GM12878 (cell line): Measurements from ENCODE around the gene SCIN. TPM values are rescaled to one million over a fixed set of nuclear protein-coding genes. Genes with fewer than 3 reads are reported as not detected.
A peak's percentile ranks its signal among the peaks of the same experiment; 100 is the strongest.

ENCODE experiments used
- ATAC-seq: fragments of 200-7000 bp; cut with Tn5 transposase; 3 replicates; pipeline ENCODE4 v1.9.1; 2020; ENCODE audit warnings: mild to moderate bottlenecking, moderate library complexity
- BruUV-seq: library from RNA; stranded (reverse); fragments of 400-500 nt; replicated peaks from 2 replicates; lab custom pipeline; 2021; lab: Mats Ljungman, UMichigan
- CTCF ChIA-PET: fragments of 300-600 bp; sonication (Branson Sonifier 250); formaldehyde crosslinking; extraction: SDS; loops from one replicate; lab custom pipeline; 2021; ENCODE audit warnings: inconsistent platforms; lab: Yijun Ruan, JAX
- POLR2A ChIA-PET: fragments of 350-600 bp; formaldehyde crosslinking; extraction: SDS; loops from one replicate; lab custom pipeline; 2021; ENCODE audit warnings: inconsistent platforms; lab: Charles Lee
- RAD21 ChIA-PET: fragments of 300-600 bp; sonication (Branson Sonifier 250); formaldehyde crosslinking; loops from one replicate; lab custom pipeline; 2023; ENCODE audit warnings: antibody characterized with exemption; ENCODE audit not compliant: unreplicated experiment; lab: Charles Lee
- SMC1A ChIA-PET: fragments of 300-600 bp; sonication (Branson Sonifier 250); formaldehyde crosslinking; loops from one replicate; lab custom pipeline; 2023; ENCODE audit not compliant: unreplicated experiment, uncharacterized antibody; lab: Charles Lee
- DNase-seq: peaks from one replicate; pipeline ENCODE4 v3.0.0-alpha.2; 2011; ENCODE audit warnings: low read depth, low spot score
- FAIRE-seq: peaks from 3 replicates; lab custom pipeline; 2011; peaks lifted over from hg19 to GRCh38; lab: Jason Lieb, UNC
- H2AFZ ChIP-seq: 2 replicates; pipeline ENCODE4 v1.6.0; 2011; ENCODE audit warnings: low read depth, low read length, control low read depth; ENCODE audit not compliant: control insufficient read depth
- H3K27ac ChIP-seq: 2 replicates; pipeline ENCODE4 v1.5.1; 2011; ENCODE audit warnings: control low read depth; ENCODE audit not compliant: control insufficient read depth, insufficient read depth
- H3K27me3 ChIP-seq, 2 experiments: replicated peaks in 1 of 2; 2 replicates each; pipeline versions ENCODE4 v1.6.0 to v1.6.1; 2011; ENCODE audit warnings: low read length in 1 of 2; ENCODE audit not compliant: control insufficient read depth in 2 of 2, insufficient read depth in 2 of 2
- H3K36me3 ChIP-seq, 2 experiments: 2 replicates each; pipeline ENCODE4 v1.5.1; 2011; ENCODE audit warnings: low read length in 1 of 2; ENCODE audit not compliant: control insufficient read depth in 2 of 2, insufficient read depth in 2 of 2
- H3K4me1 ChIP-seq: 2 replicates; pipeline ENCODE4 v1.6.1; 2011; ENCODE audit warnings: mild to moderate bottlenecking, low read length, moderate library complexity, mixed read lengths; ENCODE audit not compliant: control insufficient read depth, insufficient read depth
- H3K4me2 ChIP-seq: 2 replicates; pipeline ENCODE4 v1.6.0; 2011; ENCODE audit warnings: control low read depth; ENCODE audit not compliant: control insufficient read depth, insufficient read depth
- H3K4me3 ChIP-seq: fragments of 200-600 bp; sonication (generic); 2 replicates; pipeline ENCODE4 v1.5.1; 2016
- H3K79me2 ChIP-seq: 2 replicates; pipeline ENCODE4 v1.6.0; 2011; ENCODE audit warnings: low read length; ENCODE audit not compliant: control insufficient read depth, insufficient read depth
- H3K9ac ChIP-seq: 2 replicates; pipeline ENCODE4 v1.8.0; 2011; ENCODE audit warnings: low read length, control low read depth, mixed read lengths; ENCODE audit not compliant: control insufficient read depth, insufficient read depth
- H3K9me3 ChIP-seq: replicated peaks from 3 replicates; pipeline ENCODE4 v1.5.1; 2011; ENCODE audit warnings: mild to moderate bottlenecking, low read length; ENCODE audit not compliant: control insufficient read depth, insufficient read depth
- H4K20me1 ChIP-seq: 2 replicates; pipeline ENCODE4 v1.6.0; 2011; ENCODE audit not compliant: control insufficient read depth, insufficient read depth
- CUX1 ChIP-seq: IDR thresholded peaks from 2 replicates; pipeline ENCODE4 v1.6.1; 2012; ENCODE audit warnings: improper control_type of control experiment, low read depth, low read length; ENCODE audit not compliant: insufficient replicate concordance
- FOS ChIP-seq: IDR thresholded peaks from 3 replicates; pipeline ENCODE4 v1.6.1; 2011; ENCODE audit warnings: borderline replicate concordance; ENCODE audit not compliant: insufficient read length; ENCODE audit errors: extremely low read depth
- FOXK2 ChIP-seq: fragments of 450-650 bp; IDR thresholded peaks from 2 replicates; pipeline ENCODE4 v1.6.1; 2017; ENCODE audit warnings: mild to moderate bottlenecking, moderate library complexity
- IRF5 ChIP-seq: fragments of 450-650 bp; IDR thresholded peaks from 2 replicates; pipeline ENCODE4 v1.6.1; 2017; ENCODE audit warnings: borderline replicate concordance
- KAT2A ChIP-seq: conservative IDR thresholded peaks from 2 replicates; pipeline ENCODE4 v1.6.1; 2011; ENCODE audit warnings: low read depth, low read length; ENCODE audit not compliant: control insufficient read depth
- KLF5 ChIP-seq: fragments of 450-650 bp; IDR thresholded peaks from 2 replicates; pipeline ENCODE4 v1.6.1; 2014; ENCODE audit warnings: mild to moderate bottlenecking; ENCODE audit not compliant: partially characterized antibody
- POU2F2 ChIP-seq: IDR thresholded peaks from 3 replicates; pipeline ENCODE4 v1.6.1; 2011; ENCODE audit warnings: low read depth, mild to moderate bottlenecking, low read length, borderline replicate concordance
- RAD21 ChIP-seq: IDR thresholded peaks from 2 replicates; pipeline ENCODE4 v1.6.1; 2011; ENCODE audit warnings: mild to moderate bottlenecking, low read depth, low read length, moderate library complexity; ENCODE audit not compliant: insufficient read depth
- SMARCA5 ChIP-seq: fragments of 450-650 bp; IDR thresholded peaks from 2 replicates; pipeline ENCODE4 v1.6.1; 2017; ENCODE audit warnings: mild to moderate bottlenecking
- STAT1 ChIP-seq: fragments of 450-650 bp; conservative IDR thresholded peaks from 2 replicates; pipeline ENCODE4 v1.6.1; 2014; ENCODE audit warnings: antibody characterized with exemption, mild to moderate bottlenecking
- SUPT20H ChIP-seq: IDR thresholded peaks from 2 replicates; pipeline ENCODE4 v1.6.1; 2011; ENCODE audit warnings: low read depth, mild to moderate bottlenecking, low read length, moderate library complexity, borderline replicate concordance; ENCODE audit not compliant: control insufficient read depth
- TAF1 ChIP-seq: IDR thresholded peaks from 2 replicates; pipeline ENCODE4 v1.6.1; 2011; ENCODE audit warnings: mild to moderate bottlenecking, low read depth, low read length, borderline replicate concordance
- ZNF622 ChIP-seq: fragments of 450-650 bp; IDR thresholded peaks from 2 replicates; pipeline ENCODE4 v1.6.1; 2017; ENCODE audit warnings: mild to moderate bottlenecking, inconsistent platforms
- ZSCAN29 ChIP-seq: fragments of 450-650 bp; IDR thresholded peaks from 2 replicates; pipeline ENCODE4 v1.6.1; 2017; ENCODE audit warnings: mild to moderate bottlenecking, moderate library complexity
- WGBS: methylation state at CpG from one replicate; pipeline ENCODE4 v1.1.6; 2016; ENCODE audit warnings: low lambda C conversion rate; ENCODE audit not compliant: insufficient replicate concordance, insufficient coverage; ENCODE audit errors: missing lambda C conversion rate; 5-methylcytosine and 5-hydroxymethylcytosine counted together
- in situ Hi-C: fragments of 300-500 bp; cut with MboI; formaldehyde crosslinking; loops from 9 replicates; pipeline ENCODE4 v1.14.3; 2018; ENCODE audit warnings: mixed read lengths
- intact Hi-C: fragments of 100-400 bp; cut with micrococcal nuclease; formaldehyde crosslinking; loops from one replicate; pipeline ENCODE4 v1.14.2; 2022; ENCODE audit not compliant: unreplicated experiment
- polyA plus RNA-seq, 11 experiments: library from polyadenylated mRNA; depleted of rRNA in 4 of 11; unstranded in 6 of 11; stranded (reverse) in 5 of 11; fragments of >200 nt; fragmentation: Nextera tagmentation in 4 of 11; fragmentation: Illumina TruSeq in 1 of 11; extraction: Ambion mirVana in 4 of 11; extraction: Trizol in 1 of 11; gene quantifications; 1 replicate in 1 of 11; 2 replicates in 10 of 11; pipeline versions ENCODE4 v1.2.1 to v1.2.3, GENCODE V29; 2011 to 2016; ENCODE audit warnings: inconsistent platforms in 2 of 11, missing spikeins in 2 of 11, low read depth in 1 of 11
- total RNA-seq, 4 experiments: library from RNA; depleted of rRNA in 3 of 4; stranded (reverse); fragments of >200 nt in 3 of 4; fragmentation: Illumina TruSeq in 1 of 4; extraction: Trizol in 1 of 4; gene quantifications; 2 replicates each; pipeline versions ENCODE4 v1.2.1 to v1.2.3, GENCODE V29; 2013 to 2021
- TF ChIP-seq, protein P1 (sequence below): IDR thresholded peaks from 2 replicates; pipeline ENCODE4 v1.6.1; 2011; ENCODE audit warnings: borderline replicate concordance, low read depth, mild to moderate bottlenecking, moderate library complexity, low read length; ENCODE audit not compliant: insufficient read depth, poor library complexity, severe bottlenecking

SCIN gene
- total and polyA plus RNA-seq, 10 of the 15 experiments (the other 5 are each of a cell fraction or from before 2014, with no cell fraction given): 0.23 to 2.1 (median 1.0) TPM

- ChIA-PET CTCF (interaction anchor here (1.2 to 2.0 kb wide), 10 partner anchors 9 to 1105 kb away, joined by 3 to 16 read pairs (median 4); no protein-coding TSS in a partner anchor), RAD21 (interaction anchor here (1.0 to 1.3 kb wide), 4 partner anchors 9 to 1105 kb away, joined by 3 to 4 read pairs (median 3); no protein-coding TSS in a partner anchor), POLR2A (no interaction called here), SMC1A (interaction anchor here (0.8 to 2.0 kb wide), 5 partner anchors 114 to 628 kb away, joined by 3 to 5 read pairs (median 3); no protein-coding TSS in a partner anchor)
- 13% methylated on average over 4 of the region's 4 CpGs for WGBS
- no peak overlapping the region for H3K4me3 ChIP-seq
- no TSS peak for BruUV-seq
- no peaks in the 10 kb centered on the region for H3K36me3 ChIP-seq
- in situ Hi-C loops (no loop called here), intact Hi-C loops (loop anchor here (5.0 kb wide), 2 partner anchors 49 to 1089 kb away; partner anchors contain the start of gene ARL4A)
- no peaks in the 10 kb centered on the region for H3K79me2 ChIP-seq
- H3K9ac ChIP-seq: no peak overlapping the region
- no peak overlapping the region for H3K27ac ChIP-seq
- DNase-seq: no peak
- no peak for FAIRE-seq
- H3K9me3 ChIP-seq: no peaks in the 10 kb centered on the region
- peak; percentile 55 for ATAC-seq
- H3K27me3 ChIP-seq: no peaks in the 10 kb centered on the region
- no peaks in the 10 kb centered on the region for H3K4me1 ChIP-seq
- peak overlapping the region; percentile 57 for H3K4me2 ChIP-seq
- H4K20me1 ChIP-seq: no peaks in the 10 kb centered on the region
- peak overlapping the region; percentile 69 for H2AFZ ChIP-seq
- no peak for TF ChIP-seq FOXK2
- no peak for TF ChIP-seq STAT1
- no peak for TF ChIP-seq SMARCA5
- no peak for TF ChIP-seq CUX1
- TF ChIP-seq ZNF622: no peak
- no peak for TF ChIP-seq KLF5
- TF ChIP-seq IRF5: no peak
- no peak for TF ChIP-seq RAD21
- TF ChIP-seq KAT2A: no peak
- no peak for TF ChIP-seq POU2F2
- TF ChIP-seq, protein P1, sequence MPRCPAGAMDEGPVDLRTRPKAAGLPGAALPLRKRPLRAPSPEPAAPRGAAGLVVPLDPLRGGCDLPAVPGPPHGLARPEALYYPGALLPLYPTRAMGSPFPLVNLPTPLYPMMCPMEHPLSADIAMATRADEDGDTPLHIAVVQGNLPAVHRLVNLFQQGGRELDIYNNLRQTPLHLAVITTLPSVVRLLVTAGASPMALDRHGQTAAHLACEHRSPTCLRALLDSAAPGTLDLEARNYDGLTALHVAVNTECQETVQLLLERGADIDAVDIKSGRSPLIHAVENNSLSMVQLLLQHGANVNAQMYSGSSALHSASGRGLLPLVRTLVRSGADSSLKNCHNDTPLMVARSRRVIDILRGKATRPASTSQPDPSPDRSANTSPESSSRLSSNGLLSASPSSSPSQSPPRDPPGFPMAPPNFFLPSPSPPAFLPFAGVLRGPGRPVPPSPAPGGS: no peak
- no peak for TF ChIP-seq TAF1
- no peak for TF ChIP-seq FOS
- TF ChIP-seq ZSCAN29: no peak
- TF ChIP-seq SUPT20H: no peak
Measured at GRCh38 chr7:12637819-12638592, 67.5 kb downstream of the SCIN start.
